ENCODE results near the gene LGALS7B.
A peak's percentile ranks its signal among the peaks of the same experiment; 100 is the strongest.
"Not testable (repeated sequence)": the region's sequence is repeated elsewhere in the genome, so short reads cannot be mapped to it uniquely, and the experiment has no call there.

Gene LGALS7B

GRCh38 chr19:38821230-38821825 is 32.3 kb downstream of the LGALS7B start:
- H3K27ac ChIP-seq (ENCODE audit: low read depth, low read length); H3K27me3 ChIP-seq (ENCODE audit: control insufficient read depth, insufficient read depth, low read length); H3K9ac ChIP-seq (ENCODE audit: low read length); H3K4me3 ChIP-seq (ENCODE audit: low read length); H3K4me1 ChIP-seq (ENCODE audit: control insufficient read depth, insufficient read depth, low read length): not testable (repeated sequence)
- H3K36me3 ChIP-seq (ENCODE audit: control insufficient read depth, insufficient read depth, low read length), result peaks cover 22% of the 10 kb centered on the region

GRCh38 chr19:38825936-38826335 is 36.9 kb downstream of the LGALS7B start:
- H3K36me3 ChIP-seq (ENCODE audit: control insufficient read depth, insufficient read depth, low read length), result peaks cover 12% of the 10 kb centered on the region
- not testable (repeated sequence) for H3K27me3 ChIP-seq (ENCODE audit: control insufficient read depth, insufficient read depth, low read length); H3K4me3 ChIP-seq (ENCODE audit: low read length); H3K9ac ChIP-seq (ENCODE audit: low read length); H3K4me1 ChIP-seq (ENCODE audit: control insufficient read depth, insufficient read depth, low read length); H3K27ac ChIP-seq (ENCODE audit: low read depth, low read length)

- Histone ChIP-seq H3K36me3 (ENCODE audit: control insufficient read depth, insufficient read depth, low read length) (peaks cover 12% of the 10 kb centered on the region), H3K4me1 (ENCODE audit: control insufficient read depth, insufficient read depth, low read length) (peaks cover 4% of the 10 kb centered on the region), H3K4me3 (ENCODE audit: low read length) (no peak overlapping the region), H3K27ac (ENCODE audit: low read depth, low read length) (no peak overlapping the region), H3K9ac (ENCODE audit: low read length) (no peak overlapping the region), H3K27me3 (ENCODE audit: control insufficient read depth, insufficient read depth, low read length) (no peaks in the 10 kb centered on the region)
Measured at GRCh38 chr19:38826856-38827551, 38.0 kb downstream of the LGALS7B start.

GRCh38 chr19:38829203-38829602 is 40.2 kb downstream of the LGALS7B start:
- H3K4me1 ChIP-seq (ENCODE audit: control insufficient read depth, insufficient read depth, low read length); H3K36me3 ChIP-seq (ENCODE audit: control insufficient read depth, insufficient read depth, low read length); H3K27me3 ChIP-seq (ENCODE audit: control insufficient read depth, insufficient read depth, low read length); H3K27ac ChIP-seq (ENCODE audit: low read depth, low read length); H3K9ac ChIP-seq (ENCODE audit: low read length); H3K4me3 ChIP-seq (ENCODE audit: low read length): not testable (repeated sequence)

- no peak overlapping the region for H3K9ac ChIP-seq (ENCODE audit: low read length)
- H3K4me1 ChIP-seq (ENCODE audit: control insufficient read depth, insufficient read depth, low read length), result peaks cover 7% of the 10 kb centered on the region
- no peaks in the 10 kb centered on the region for H3K27me3 ChIP-seq (ENCODE audit: control insufficient read depth, insufficient read depth, low read length)
- H3K36me3 ChIP-seq (ENCODE audit: control insufficient read depth, insufficient read depth, low read length), result peaks cover 6% of the 10 kb centered on the region
- peak overlapping the region; percentile 88 for H3K4me3 ChIP-seq (ENCODE audit: low read length)
- no peak overlapping the region for H3K27ac ChIP-seq (ENCODE audit: low read depth, low read length)
Measured at GRCh38 chr19:38830039-38830733, 41.2 kb downstream of the LGALS7B start.

GRCh38 chr19:38831142-38831605 is 42.2 kb downstream of the LGALS7B start:
- Histone ChIP-seq H3K27ac (ENCODE audit: low read depth, low read length) (peak overlapping the region; percentile 94), H3K4me3 (ENCODE audit: low read length) (peak overlapping the region; percentile 88), H3K9ac (ENCODE audit: low read length) (peak overlapping the region; percentile 91), H3K27me3 (ENCODE audit: control insufficient read depth, insufficient read depth, low read length) (no peaks in the 10 kb centered on the region), H3K4me1 (ENCODE audit: control insufficient read depth, insufficient read depth, low read length) (peaks cover 7% of the 10 kb centered on the region), H3K36me3 (ENCODE audit: control insufficient read depth, insufficient read depth, low read length) (peaks cover 8% of the 10 kb centered on the region)

GRCh38 chr19:38833092-38833425 is 44.1 kb downstream of the LGALS7B start:
- Histone ChIP-seq H3K27ac (ENCODE audit: low read depth, low read length) (peak overlapping the region; percentile 19), H3K4me1 (ENCODE audit: control insufficient read depth, insufficient read depth, low read length) (peaks cover 7% of the 10 kb centered on the region), H3K27me3 (ENCODE audit: control insufficient read depth, insufficient read depth, low read length) (no peaks in the 10 kb centered on the region), H3K4me3 (ENCODE audit: low read length) (no peak overlapping the region), H3K36me3 (ENCODE audit: control insufficient read depth, insufficient read depth, low read length) (peaks cover 21% of the 10 kb centered on the region), H3K9ac (ENCODE audit: low read length) (no peak overlapping the region)

- H3K9ac ChIP-seq (ENCODE audit: low read length), result no peak overlapping the region
- H3K4me3 ChIP-seq (ENCODE audit: low read length), result no peak overlapping the region
- no peak overlapping the region for H3K27ac ChIP-seq (ENCODE audit: low read depth, low read length)
- H3K36me3 ChIP-seq (ENCODE audit: control insufficient read depth, insufficient read depth, low read length), result peaks cover 29% of the 10 kb centered on the region
- H3K4me1 ChIP-seq (ENCODE audit: control insufficient read depth, insufficient read depth, low read length), result peaks cover 7% of the 10 kb centered on the region
- H3K27me3 ChIP-seq (ENCODE audit: control insufficient read depth, insufficient read depth, low read length), result no peaks in the 10 kb centered on the region
Measured at GRCh38 chr19:38834104-38834490, 45.1 kb downstream of the LGALS7B start.

GRCh38 chr19:38834590-38834989 is 45.6 kb downstream of the LGALS7B start:
- H3K4me1 ChIP-seq (ENCODE audit: control insufficient read depth, insufficient read depth, low read length), result peaks cover 7% of the 10 kb centered on the region
- H3K36me3 ChIP-seq (ENCODE audit: control insufficient read depth, insufficient read depth, low read length), result peaks cover 34% of the 10 kb centered on the region
- no peak overlapping the region for H3K27ac ChIP-seq (ENCODE audit: low read depth, low read length)
- H3K27me3 ChIP-seq (ENCODE audit: control insufficient read depth, insufficient read depth, low read length), result no peaks in the 10 kb centered on the region
- no peak overlapping the region for H3K9ac ChIP-seq (ENCODE audit: low read length)
- no peak overlapping the region for H3K4me3 ChIP-seq (ENCODE audit: low read length)

GRCh38 chr19:38836159-38836982 is 47.4 kb downstream of the LGALS7B start:
- Histone ChIP-seq H3K9ac (ENCODE audit: low read length) (no peak overlapping the region), H3K27ac (ENCODE audit: low read depth, low read length) (no peak overlapping the region), H3K4me3 (ENCODE audit: low read length) (no peak overlapping the region), H3K27me3 (ENCODE audit: control insufficient read depth, insufficient read depth, low read length) (no peaks in the 10 kb centered on the region), H3K36me3 (ENCODE audit: control insufficient read depth, insufficient read depth, low read length) (peaks cover 41% of the 10 kb centered on the region), H3K4me1 (ENCODE audit: control insufficient read depth, insufficient read depth, low read length) (peaks cover 4% of the 10 kb centered on the region)

GRCh38 chr19:38836983-38837626 is 48.1 kb downstream of the LGALS7B start:
- no peak overlapping the region for H3K27ac ChIP-seq (ENCODE audit: low read depth, low read length)
- peaks cover 46% of the 10 kb centered on the region for H3K36me3 ChIP-seq (ENCODE audit: control insufficient read depth, insufficient read depth, low read length)
- H3K9ac ChIP-seq (ENCODE audit: low read length), result no peak overlapping the region
- no peaks in the 10 kb centered on the region for H3K27me3 ChIP-seq (ENCODE audit: control insufficient read depth, insufficient read depth, low read length)
- H3K4me3 ChIP-seq (ENCODE audit: low read length), result no peak overlapping the region
- peaks cover 2% of the 10 kb centered on the region for H3K4me1 ChIP-seq (ENCODE audit: control insufficient read depth, insufficient read depth, low read length)

- Histone ChIP-seq H3K9ac (ENCODE audit: low read length) (no peak overlapping the region), H3K4me1 (ENCODE audit: control insufficient read depth, insufficient read depth, low read length) (no peaks in the 10 kb centered on the region), H3K27me3 (ENCODE audit: control insufficient read depth, insufficient read depth, low read length) (no peaks in the 10 kb centered on the region), H3K27ac (ENCODE audit: low read depth, low read length) (no peak overlapping the region), H3K36me3 (ENCODE audit: control insufficient read depth, insufficient read depth, low read length) (peaks cover 51% of the 10 kb centered on the region), H3K4me3 (ENCODE audit: low read length) (no peak overlapping the region)
Measured at GRCh38 chr19:38837656-38838121, 48.7 kb downstream of the LGALS7B start.
